Measurements from ENCODE around the gene SDHB.
"Not testable (repeated sequence)": the region's sequence is repeated elsewhere in the genome, so short reads cannot be mapped to it uniquely, and the experiment has no call there.

Gene SDHB

DNA sequence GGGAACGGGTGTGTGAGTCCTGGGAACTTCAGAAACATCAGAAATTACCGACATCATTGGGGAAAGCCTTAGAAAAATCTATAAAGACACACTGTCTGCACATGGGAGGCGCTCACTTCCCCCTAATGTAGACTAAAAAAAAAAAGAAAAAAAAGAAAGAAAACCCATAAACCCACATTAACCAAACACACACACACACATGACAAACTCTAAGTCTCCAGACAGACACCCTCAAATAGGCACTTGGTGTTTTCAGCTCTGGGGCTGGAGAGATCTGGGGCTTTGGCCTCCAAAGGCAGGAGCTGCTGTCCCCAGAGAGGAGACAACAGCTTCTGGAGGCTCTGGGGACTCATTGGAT lies 13.2 kb upstream of the SDHB start:
- H3K27ac ChIP-seq (ENCODE audit: low read depth, low read length), result no peak overlapping the region
- no peak overlapping the region for H3K4me2 ChIP-seq (ENCODE audit: low read depth, low read length, poor library complexity, severe bottlenecking)
- TF ChIP-seq, protein P1, sequence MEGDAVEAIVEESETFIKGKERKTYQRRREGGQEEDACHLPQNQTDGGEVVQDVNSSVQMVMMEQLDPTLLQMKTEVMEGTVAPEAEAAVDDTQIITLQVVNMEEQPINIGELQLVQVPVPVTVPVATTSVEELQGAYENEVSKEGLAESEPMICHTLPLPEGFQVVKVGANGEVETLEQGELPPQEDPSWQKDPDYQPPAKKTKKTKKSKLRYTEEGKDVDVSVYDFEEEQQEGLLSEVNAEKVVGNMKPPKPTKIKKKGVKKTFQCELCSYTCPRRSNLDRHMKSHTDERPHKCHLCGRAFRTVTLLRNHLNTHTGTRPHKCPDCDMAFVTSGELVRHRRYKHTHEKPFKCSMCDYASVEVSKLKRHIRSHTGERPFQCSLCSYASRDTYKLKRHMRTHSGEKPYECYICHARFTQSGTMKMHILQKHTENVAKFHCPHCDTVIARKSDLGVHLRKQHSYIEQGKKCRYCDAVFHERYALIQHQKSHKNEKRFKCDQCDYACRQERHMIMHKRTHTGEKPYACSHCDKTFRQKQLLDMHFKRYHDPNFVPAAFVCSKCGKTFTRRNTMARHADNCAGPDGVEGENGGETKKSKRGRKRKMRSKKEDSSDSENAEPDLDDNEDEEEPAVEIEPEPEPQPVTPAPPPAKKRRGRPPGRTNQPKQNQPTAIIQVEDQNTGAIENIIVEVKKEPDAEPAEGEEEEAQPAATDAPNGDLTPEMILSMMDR (IDR thresholded peaks at IDR 0.05; ENCODE audit: insufficient read depth, low read length, poor library complexity, severe bottlenecking), result no peak
- TF ChIP-seq EZH2phosphoT487 (conservative IDR thresholded peaks at IDR 0.05; ENCODE audit: low read length), result no peak
- no peak overlapping the region for H3K9ac ChIP-seq (ENCODE audit: low read length)
- peaks cover 9% of the 10 kb centered on the region; the same call in 1 of the 2 replicates for H3K9me3 ChIP-seq (ENCODE audit: insufficient read depth, low read length)
- no peaks in the 10 kb centered on the region for H4K20me1 ChIP-seq (ENCODE audit: low read depth, low read length)
- no peaks in the 10 kb centered on the region for H3F3A ChIP-seq (ENCODE audit: insufficient read depth)
- no peak overlapping the region for H2AFZ ChIP-seq (ENCODE audit: low read depth, low read length, severe bottlenecking)
- no peaks in the 10 kb centered on the region for H3K9me2 ChIP-seq (replicated peaks; ENCODE audit: insufficient read depth, low read length)
- H3K4me3 ChIP-seq (ENCODE audit: insufficient read depth, low read length, poor library complexity, severe bottlenecking), result no peak overlapping the region
- no peaks in the 10 kb centered on the region for H3K36me3 ChIP-seq (ENCODE audit: low read length)
- H3K79me2 ChIP-seq (ENCODE audit: insufficient read depth, low read length), result no peaks in the 10 kb centered on the region
- no peaks in the 10 kb centered on the region for H3K27me3 ChIP-seq (ENCODE audit: low read length)

DNA sequence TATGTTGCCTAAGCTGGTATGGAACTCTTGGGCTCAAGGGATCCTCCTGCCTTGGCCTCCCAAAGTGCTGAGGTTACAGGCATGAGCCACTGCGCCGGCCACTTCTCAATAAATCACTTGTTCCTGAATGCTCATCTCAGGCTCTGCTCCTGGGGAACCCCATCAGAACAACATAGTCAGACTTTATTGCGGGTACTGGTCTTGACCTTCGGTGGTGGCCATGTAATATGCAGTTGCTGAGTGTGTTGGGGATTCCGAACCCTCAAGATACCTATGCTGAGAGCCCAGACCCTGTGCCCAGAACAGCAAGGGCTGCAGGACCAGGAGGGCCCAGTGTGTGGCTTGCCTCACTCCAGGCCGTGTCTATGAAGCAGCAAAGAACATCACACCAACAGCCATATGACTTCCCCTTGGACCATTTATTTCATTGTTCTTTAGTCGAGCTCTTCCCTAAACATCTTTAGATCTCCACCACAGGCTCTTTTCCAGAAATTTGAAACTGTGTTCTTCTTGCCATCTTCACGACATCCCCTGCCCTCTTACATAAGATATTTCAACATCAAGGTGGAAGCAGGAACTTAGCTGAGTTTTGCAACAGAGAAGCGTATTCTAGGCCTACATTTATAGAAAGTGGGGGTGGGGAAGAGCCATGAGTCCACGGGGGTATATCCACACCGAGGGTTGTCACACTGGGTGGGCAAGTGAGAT lies 12.7 kb upstream of the SDHB start:
- no peaks in the 10 kb centered on the region for H3K9me2 ChIP-seq (replicated peaks; ENCODE audit: insufficient read depth, low read length)
- no peak overlapping the region for H3K27ac ChIP-seq (ENCODE audit: low read depth, low read length)
- H3F3A ChIP-seq (ENCODE audit: insufficient read depth), result no peaks in the 10 kb centered on the region
- H3K27me3 ChIP-seq (ENCODE audit: low read length), result no peaks in the 10 kb centered on the region
- no peaks in the 10 kb centered on the region for H4K20me1 ChIP-seq (ENCODE audit: low read depth, low read length)
- H3K79me2 ChIP-seq (ENCODE audit: insufficient read depth, low read length), result no peaks in the 10 kb centered on the region
- H3K4me2 ChIP-seq (ENCODE audit: low read depth, low read length, poor library complexity, severe bottlenecking), result no peak overlapping the region
- H3K9me3 ChIP-seq (ENCODE audit: insufficient read depth, low read length), result peaks cover 9% of the 10 kb centered on the region; the same call in 1 of the 2 replicates
- H3K36me3 ChIP-seq (ENCODE audit: low read length), result no peaks in the 10 kb centered on the region
- TF ChIP-seq EZH2phosphoT487 (conservative IDR thresholded peaks at IDR 0.05; ENCODE audit: low read length), result no peak
- TF ChIP-seq, protein P1 (IDR thresholded peaks at IDR 0.05; ENCODE audit: insufficient read depth, low read length, poor library complexity, severe bottlenecking), result no peak
- no peak overlapping the region for H3K4me3 ChIP-seq (ENCODE audit: insufficient read depth, low read length, poor library complexity, severe bottlenecking)
- no peak overlapping the region for H2AFZ ChIP-seq (ENCODE audit: low read depth, low read length, severe bottlenecking)
- no peak overlapping the region for H3K9ac ChIP-seq (ENCODE audit: low read length)

DNA sequence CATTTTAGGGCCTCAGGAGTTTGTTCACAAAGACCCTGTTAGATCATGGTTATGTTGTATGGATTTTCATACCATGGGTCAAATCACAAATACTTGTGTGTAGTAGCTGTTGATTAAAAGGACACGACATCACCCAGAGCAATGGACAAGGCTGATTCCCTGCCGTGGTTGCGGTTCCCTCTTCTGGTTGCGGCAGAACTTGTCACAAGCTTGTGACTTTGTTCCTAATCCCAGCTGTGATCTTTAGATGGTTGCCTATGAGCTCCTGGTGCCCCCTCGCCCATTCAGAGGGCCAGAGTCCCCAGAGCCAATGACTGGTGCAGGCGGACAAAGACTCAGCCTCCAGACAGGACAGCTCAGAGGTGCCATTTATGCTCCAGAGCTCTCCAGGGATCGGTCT lies 11.8 kb upstream of the SDHB start:
- no peak for TF ChIP-seq EZH2phosphoT487 (conservative IDR thresholded peaks at IDR 0.05; ENCODE audit: low read length)
- TF ChIP-seq, protein P1 (IDR thresholded peaks at IDR 0.05; ENCODE audit: insufficient read depth, low read length, poor library complexity, severe bottlenecking), result no peak
- Histone ChIP-seq H3K4me3 (ENCODE audit: insufficient read depth, low read length, poor library complexity, severe bottlenecking) (no peak overlapping the region), H3K9ac (ENCODE audit: low read length) (no peak overlapping the region), H3K79me2 (ENCODE audit: insufficient read depth, low read length) (no peaks in the 10 kb centered on the region), H3K27me3 (ENCODE audit: low read length) (no peaks in the 10 kb centered on the region), H4K20me1 (ENCODE audit: low read depth, low read length) (no peaks in the 10 kb centered on the region), H3K4me2 (ENCODE audit: low read depth, low read length, poor library complexity, severe bottlenecking) (no peak overlapping the region), H3F3A (ENCODE audit: insufficient read depth) (no peaks in the 10 kb centered on the region), H3K9me3 (ENCODE audit: insufficient read depth, low read length) (peaks cover 9% of the 10 kb centered on the region; the same call in 1 of the 2 replicates), H3K27ac (ENCODE audit: low read depth, low read length) (no peak overlapping the region), H2AFZ (ENCODE audit: low read depth, low read length, severe bottlenecking) (no peak overlapping the region), H3K36me3 (ENCODE audit: low read length) (no peaks in the 10 kb centered on the region), H3K9me2 (replicated peaks; ENCODE audit: insufficient read depth, low read length) (no peaks in the 10 kb centered on the region)

DNA sequence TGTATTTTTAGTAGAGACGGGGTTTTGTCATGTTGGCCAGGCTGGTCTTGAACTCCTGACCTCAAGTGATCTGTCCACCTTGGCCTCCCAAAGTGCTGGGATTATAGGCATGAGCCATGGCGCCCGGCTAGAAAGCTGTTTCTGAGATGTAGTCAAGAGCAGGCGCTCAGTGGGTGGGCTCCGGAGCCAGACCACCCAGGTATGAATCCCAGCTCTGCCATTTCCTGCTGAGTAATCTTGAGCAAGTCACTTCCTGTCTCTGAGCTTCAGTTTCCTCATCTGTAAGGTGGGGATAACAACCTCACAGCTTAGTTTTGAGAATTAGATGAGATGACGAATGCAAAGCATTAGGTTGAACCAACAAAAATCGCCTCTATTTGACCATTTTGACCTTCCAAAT lies 8.9 kb upstream of the SDHB start:
- not testable (repeated sequence) for H3K79me2 ChIP-seq (ENCODE audit: insufficient read depth, low read length); H3K9me3 ChIP-seq (ENCODE audit: insufficient read depth, low read length); H4K20me1 ChIP-seq (ENCODE audit: low read depth, low read length); H3K27ac ChIP-seq (ENCODE audit: low read depth, low read length); H3K27me3 ChIP-seq (ENCODE audit: low read length); H2AFZ ChIP-seq (ENCODE audit: low read depth, low read length, severe bottlenecking); H3K9me2 ChIP-seq (replicated peaks; ENCODE audit: insufficient read depth, low read length); H3K9ac ChIP-seq (ENCODE audit: low read length); H3F3A ChIP-seq (ENCODE audit: insufficient read depth); H3K4me2 ChIP-seq (ENCODE audit: low read depth, low read length, poor library complexity, severe bottlenecking); H3K36me3 ChIP-seq (ENCODE audit: low read length); H3K4me3 ChIP-seq (ENCODE audit: insufficient read depth, low read length, poor library complexity, severe bottlenecking)
